ENCODE results near the gene CRYGA.

Gene CRYGA
- 0 reads per million in 4 donors for total RNA-seq

- no peak for DNase-seq
Measured at GRCh38 chr2:208163489-208163888, at the start of gene CRYGA. Gene CRYGA, minus strand, starts transcription at chr2:208163589. Its CDS starts 33 bp downstream, at chr2:208163556.

GRCh38 chr2:208210688-208211451, 47.5 kb upstream of the CRYGA start:
- no peak for DNase-seq

GRCh38 chr2:208208335-208209085, 45.1 kb upstream of the CRYGA start:
- no peak for DNase-seq

GRCh38 chr2:208207769-208208168, 44.4 kb upstream of the CRYGA start:
- DNase-seq, result no peak

GRCh38 chr2:208204166-208204565, 40.8 kb upstream of the CRYGA start:
- no peak for DNase-seq

GRCh38 chr2:208195531-208195930, 32.1 kb upstream of the CRYGA start:
- no peak for DNase-seq

GRCh38 chr2:208192611-208193236, 29.3 kb upstream of the CRYGA start:
- no peak for DNase-seq

GRCh38 chr2:208189810-208190503, 26.6 kb upstream of the CRYGA start, which contains the start of gene C2orf80:
Gene C2orf80, minus strand, starts transcription at chr2:208190030. Its CDS starts 3,044 bp downstream, at chr2:208186986.
- no peak for DNase-seq

- no peak for DNase-seq
Measured at GRCh38 chr2:208189069-208189809, 25.9 kb upstream of the CRYGA start.

GRCh38 chr2:208186893-208187292, 23.5 kb upstream of the CRYGA start:
- no peak for DNase-seq

- no peak for DNase-seq
Measured at GRCh38 chr2:208186465-208186864, 23.1 kb upstream of the CRYGA start.

GRCh38 chr2:208183972-208184705, 20.8 kb upstream of the CRYGA start:
- no peak for DNase-seq

- no peak for DNase-seq
Measured at GRCh38 chr2:208183526-208183925, 20.1 kb upstream of the CRYGA start.

GRCh38 chr2:208182835-208183234, 19.4 kb upstream of the CRYGA start:
- DNase-seq, result no peak

- no peak for DNase-seq
Measured at GRCh38 chr2:208179028-208179609, 15.7 kb upstream of the CRYGA start.

GRCh38 chr2:208175840-208176153, 12.4 kb upstream of the CRYGA start:
- DNase-seq, result no peak

- peak; percentile 13 to 43 (median 25) for DNase-seq
Measured at GRCh38 chr2:208175069-208175839, 11.9 kb upstream of the CRYGA start.

- DNase-seq, result no peak
Measured at GRCh38 chr2:208174144-208174543, 10.8 kb upstream of the CRYGA start.

- DNase-seq, result no peak
Measured at GRCh38 chr2:208172125-208172524, 8.7 kb upstream of the CRYGA start.

All from T-helper 1 cell (primary cell).